Retinal pigment epithelial cell (primary cell): Measurements from ENCODE around the gene SURF1.
"Not testable (repeated sequence)": the region's sequence is repeated elsewhere in the genome, so short reads cannot be mapped to it uniquely, and the experiment has no call there.

ENCODE experiments used
- DNase-seq: peaks from one replicate; pipeline ENCODE4 v3.0.0-alpha.2; 2010; ENCODE audit warnings: low read depth
- H3K4me3 ChIP-seq: 2 replicates; pipeline ENCODE4 v1.5.1; 2011; ENCODE audit warnings: mild to moderate bottlenecking, low read length, control low read depth, moderate library complexity
- CTCF ChIP-seq: conservative IDR thresholded peaks from 2 replicates; pipeline ENCODE4 v1.5.1; 2011; ENCODE audit warnings: low read depth, low read length, control low read depth, inconsistent platforms

The SURF1 gene

DNA sequence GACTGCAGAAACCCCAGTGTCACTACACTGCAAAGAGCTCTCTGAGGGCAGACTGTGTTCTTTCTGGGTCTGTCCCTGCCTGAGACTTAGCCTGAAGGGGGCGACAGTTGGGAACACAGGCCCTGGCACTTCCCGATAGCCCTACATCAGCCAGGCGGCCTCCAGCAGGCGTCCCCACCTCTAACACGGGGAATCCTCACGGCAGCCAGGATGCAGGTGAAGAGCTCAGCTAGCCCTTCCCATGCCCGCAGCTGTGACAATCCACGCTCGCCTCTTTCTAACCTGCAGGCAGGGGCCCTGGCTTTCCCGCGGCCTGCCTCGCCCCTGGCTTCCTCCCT lies 14.2 kb downstream of the SURF1 start:
- peak; percentile 35 for TF ChIP-seq CTCF
- DNase-seq: no peak
- H3K4me3 ChIP-seq: no peak overlapping the region

- DNase-seq: no peak
- no peak for TF ChIP-seq CTCF
- no peak overlapping the region for H3K4me3 ChIP-seq
Observed at GRCh38 chr9:133341369-133342068, 14.8 kb downstream of the SURF1 start.

GRCh38 chr9:133340916-133341315 lies 15.4 kb downstream of the SURF1 start:
- no peak for TF ChIP-seq CTCF
- H3K4me3 ChIP-seq: no peak overlapping the region
- DNase-seq: no peak

DNA sequence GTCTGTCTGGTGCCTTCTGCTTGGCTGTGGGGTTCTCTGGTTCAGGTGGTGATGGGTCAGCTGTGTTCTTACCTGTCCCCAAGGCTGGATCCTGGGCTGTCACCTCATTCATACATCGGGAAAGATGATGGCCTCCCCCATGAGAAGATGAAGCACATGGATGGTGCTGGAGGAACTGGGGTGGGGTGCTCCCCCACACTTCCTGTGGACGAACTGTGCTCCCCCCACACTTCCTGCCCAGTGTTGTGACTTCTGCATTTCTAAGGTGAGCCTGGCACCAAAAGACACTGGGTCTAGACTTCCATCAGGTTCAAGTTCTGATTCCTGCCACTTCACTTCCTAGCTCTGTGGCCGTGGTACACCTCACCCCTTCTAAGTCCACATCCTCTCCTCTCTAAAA lies 16.0 kb downstream of the SURF1 start:
- no peak for DNase-seq
- H3K4me3 ChIP-seq: no peak overlapping the region
- TF ChIP-seq CTCF: no peak

DNA sequence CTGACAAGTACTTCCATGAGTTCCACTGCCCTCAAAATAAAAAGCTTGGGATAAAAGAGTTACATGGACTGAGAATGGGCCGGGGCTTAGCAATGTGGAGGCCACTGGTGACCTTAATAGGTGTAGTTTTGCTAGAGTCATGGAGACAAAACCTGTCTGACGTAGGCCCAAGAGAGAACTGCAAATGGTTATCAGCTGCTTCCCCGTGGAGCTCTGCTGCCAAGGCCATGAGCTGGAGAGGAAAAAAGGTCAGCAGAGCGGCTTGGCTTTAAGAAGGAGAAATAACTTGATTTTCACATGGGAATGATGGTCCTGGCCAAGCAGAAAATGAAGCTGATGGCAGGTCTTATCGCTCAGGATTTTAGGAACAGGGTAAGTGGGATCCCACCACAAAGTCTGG lies 16.6 kb downstream of the SURF1 start:
- H3K4me3 ChIP-seq: no peak overlapping the region
- DNase-seq: no peak
- TF ChIP-seq CTCF: no peak

DNA sequence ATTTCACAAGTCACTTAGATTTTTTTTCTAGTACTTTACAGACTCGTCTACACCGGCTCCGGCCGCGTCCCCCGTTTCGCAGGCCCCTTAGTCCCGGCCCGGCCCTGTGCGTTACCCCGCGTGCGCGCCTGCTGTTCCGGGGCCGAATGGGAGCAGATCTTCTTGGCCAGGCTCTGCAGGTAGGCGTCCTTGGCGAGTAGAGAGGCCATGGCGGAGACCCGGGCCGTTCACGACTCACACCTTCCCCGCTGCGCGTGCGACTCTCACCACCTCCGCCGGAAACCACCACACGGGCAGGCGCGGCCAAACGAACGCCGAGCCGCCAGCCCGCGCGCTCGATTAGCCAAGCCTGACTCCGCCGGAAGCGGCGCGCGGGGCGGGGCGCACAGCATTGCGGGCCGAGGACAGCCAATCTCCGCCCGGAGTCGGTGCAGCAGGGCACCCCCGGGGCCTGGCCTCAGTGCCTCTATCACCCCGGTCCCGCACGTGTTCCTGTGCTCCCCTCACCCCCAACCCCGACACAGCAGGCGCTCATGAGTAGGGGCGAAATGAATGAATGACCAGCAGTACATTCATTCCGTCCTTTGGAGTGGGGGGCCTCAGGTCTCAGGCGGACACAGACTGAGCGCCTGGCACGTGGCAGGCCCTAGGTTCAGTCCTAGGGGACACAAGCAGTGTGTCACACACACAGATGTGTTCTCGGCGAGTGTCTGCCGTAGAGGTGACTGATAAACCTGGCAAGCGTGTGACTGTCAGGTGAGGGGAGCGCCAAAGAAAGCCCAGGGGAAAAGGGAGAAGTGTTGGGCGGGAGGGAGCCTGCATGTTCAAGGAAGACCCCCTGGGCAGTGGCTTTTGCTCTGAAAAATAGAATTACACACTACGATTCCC lies 20.1 kb downstream of the SURF1 start, which contains the start of gene SURF6:
SURF6 (minus strand) TSS at position 265 of the 888 bp plus-strand sequence; CDS start at position 209, 56 bp downstream.
- DNase-seq: peak; percentile 56
- peak within 1 kb of the TSS; percentile 92 for H3K4me3 ChIP-seq
- TF ChIP-seq CTCF: no peak

DNA sequence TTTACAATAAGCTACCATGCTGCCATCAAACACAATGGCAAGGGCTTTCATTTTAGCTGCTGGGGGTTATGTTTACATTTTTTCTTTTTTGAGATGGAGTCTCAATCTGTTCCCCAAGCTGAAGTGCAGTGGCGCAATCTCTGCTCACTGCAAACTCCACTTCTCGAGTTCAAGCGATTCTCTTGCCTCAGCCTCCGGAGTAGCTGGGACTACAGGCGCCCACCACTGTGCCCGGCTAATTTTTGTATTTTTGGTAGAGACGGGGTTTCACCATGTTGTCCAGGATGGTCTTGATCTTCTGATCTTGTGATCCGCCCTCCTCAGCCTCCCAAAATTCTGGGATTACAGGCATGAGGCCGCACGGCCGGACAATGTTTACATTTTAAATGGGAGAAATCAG lies 21.4 kb downstream of the SURF1 start:
- DNase-seq: not testable (repeated sequence)
- peak overlapping the region; percentile 92 for H3K4me3 ChIP-seq
